Progenitor cell of endocrine pancreas (in vitro differentiated cells): Measurements from ENCODE around the gene NOM1. TPM values are rescaled to one million over a fixed set of nuclear protein-coding genes. Genes with fewer than 3 reads are reported as not detected.
"Not testable (repeated sequence)": the region's sequence is repeated elsewhere in the genome, so short reads cannot be mapped to it uniquely, and the experiment has no call there.

ENCODE experiments used
- DNase-seq: peaks from one replicate; pipeline ENCODE4 v3.0.0; 2021; ENCODE audit warnings: low spot score; ENCODE audit not compliant: unreplicated experiment
- H3K27ac Mint-ChIP-seq: 2 replicates; pipeline ENCODE4 v1.8.0; 2021; ENCODE audit warnings: mild to moderate bottlenecking, moderate library complexity, mixed read lengths
- H3K27me3 Mint-ChIP-seq: 2 replicates; pipeline ENCODE4 v1.8.0; 2021; ENCODE audit warnings: mixed read lengths
- H3K36me3 Mint-ChIP-seq: 2 replicates; pipeline ENCODE4 v1.8.0; 2022; ENCODE audit warnings: mixed read lengths; ENCODE audit not compliant: insufficient read depth
- H3K4me1 Mint-ChIP-seq: 2 replicates; pipeline ENCODE4 v1.8.0; 2021; ENCODE audit warnings: low read depth, mixed read lengths
- H3K4me3 Mint-ChIP-seq: 2 replicates; pipeline ENCODE4 v1.8.0; 2021; ENCODE audit warnings: low read depth, mild to moderate bottlenecking, moderate library complexity, mixed read lengths
- H3K9me3 Mint-ChIP-seq: 2 replicates; pipeline ENCODE4 v1.8.0; 2021; ENCODE audit warnings: low read depth, mixed read lengths
- CTCF ChIP-seq: fragments of 200-600 bp; sonication (generic); IDR thresholded peaks from one replicate; pipeline ENCODE4 v1.5.0; 2021; ENCODE audit warnings: antibody characterized with exemption, mild to moderate bottlenecking; ENCODE audit not compliant: unreplicated experiment
- total RNA-seq: library from RNA; stranded (reverse); gene quantifications from 2 replicates; pipeline ENCODE4 v1.2.1, GENCODE V29; 2021

NOM1 gene
- total RNA-seq, 1 donor from 2014 or later: 33.6 TPM

DNA sequence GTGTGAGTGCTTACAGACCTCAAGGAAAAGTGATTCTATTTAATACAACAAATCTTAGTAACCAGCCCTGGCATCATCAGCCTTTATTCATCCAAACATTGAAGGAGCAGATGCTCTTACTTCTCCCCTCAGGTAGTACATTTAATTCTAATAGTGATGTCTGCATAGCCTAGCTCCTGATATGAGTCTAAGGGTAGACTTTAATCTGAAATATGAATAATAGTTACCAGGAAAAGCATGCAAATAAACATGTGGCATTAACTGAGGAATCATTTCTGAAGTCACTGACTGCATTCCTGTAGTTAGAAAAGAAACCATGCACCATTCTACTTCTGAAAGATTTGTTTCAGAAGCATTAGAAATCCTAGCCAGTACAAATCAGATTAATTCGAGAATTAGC is 30.9 kb upstream of the NOM1 start:
- Mint-ChIP-seq H3K4me3 (no peak overlapping the region), H3K4me1 (peaks cover 23% of the 10 kb centered on the region), H3K27me3 (no peaks in the 10 kb centered on the region)

DNA sequence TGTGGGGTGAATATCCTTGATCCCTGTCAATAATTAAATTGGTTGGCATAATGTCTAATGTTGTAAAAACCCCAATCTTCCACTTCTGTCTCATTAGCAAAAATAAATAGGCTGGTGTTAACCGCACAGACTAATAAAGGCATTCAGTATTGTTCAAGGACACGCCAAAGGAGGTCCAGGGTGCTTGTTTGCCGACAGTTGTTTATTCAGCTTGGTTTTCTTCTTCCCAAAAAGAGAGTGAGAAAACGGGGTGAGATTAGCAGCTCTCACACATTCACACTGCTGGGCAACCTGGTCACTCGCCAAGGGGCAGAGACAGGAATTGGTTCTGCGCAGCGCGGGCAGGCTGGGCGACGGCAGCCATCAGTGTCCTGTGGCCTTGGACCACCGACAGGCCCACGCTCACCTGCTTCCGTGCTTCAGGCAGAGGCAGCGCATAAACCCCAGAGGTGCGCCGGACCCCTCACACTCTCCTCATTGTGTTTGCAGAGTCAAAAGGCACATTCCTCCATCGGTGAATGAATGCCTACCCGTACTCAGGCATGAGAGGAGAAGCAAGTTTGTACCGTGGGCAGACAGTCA is 30.3 kb upstream of the NOM1 start:
- peaks cover 23% of the 10 kb centered on the region for H3K4me1 Mint-ChIP-seq
- peak overlapping the region; percentile 21 for H3K27ac Mint-ChIP-seq
- H3K4me3 Mint-ChIP-seq: no peak overlapping the region
- peaks cover 2% of the 10 kb centered on the region for H3K36me3 Mint-ChIP-seq
- no peaks in the 10 kb centered on the region for H3K27me3 Mint-ChIP-seq
- no peak for TF ChIP-seq CTCF
- H3K9me3 Mint-ChIP-seq: peaks cover 5% of the 10 kb centered on the region
- no peak for DNase-seq

More for the DNA sequence above, 30.9 kb upstream of the NOM1 start:
- no peak for TF ChIP-seq CTCF
- Mint-ChIP-seq H3K9me3 (peaks cover 8% of the 10 kb centered on the region), H3K36me3 (peaks cover 2% of the 10 kb centered on the region), H3K27ac (no peak overlapping the region)
- no peak for DNase-seq

DNA sequence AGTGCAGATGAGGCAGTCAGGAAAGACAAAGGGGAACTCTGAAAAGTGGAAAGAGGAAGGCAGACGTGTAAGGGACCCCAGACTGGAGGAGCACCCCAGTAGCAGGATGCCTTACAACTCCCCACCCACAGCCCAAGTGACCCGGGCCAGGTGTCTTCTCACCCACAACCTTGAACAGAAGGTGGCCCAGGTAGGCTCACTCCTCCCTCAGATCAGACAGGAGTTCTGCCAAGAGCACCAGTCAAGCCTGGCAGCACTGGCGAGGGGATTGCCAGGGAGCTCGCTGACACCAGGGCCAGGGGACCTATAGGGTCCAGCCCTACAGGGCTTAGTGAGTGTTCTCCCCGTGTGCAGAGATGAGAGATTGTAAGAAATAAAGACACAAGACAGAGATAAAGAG is 29.4 kb upstream of the NOM1 start:
- Mint-ChIP-seq H3K4me1 (peaks cover 23% of the 10 kb centered on the region), H3K4me3 (no peak overlapping the region), H3K27ac (no peak overlapping the region), H3K27me3 (no peaks in the 10 kb centered on the region), H3K36me3 (peaks cover 2% of the 10 kb centered on the region), H3K9me3 (peaks cover 5% of the 10 kb centered on the region)
- DNase-seq: no peak
- TF ChIP-seq CTCF: no peak

- not testable (repeated sequence) for H3K36me3 Mint-ChIP-seq, H3K27ac Mint-ChIP-seq, H3K4me3 Mint-ChIP-seq, H3K27me3 Mint-ChIP-seq, DNase-seq, H3K9me3 Mint-ChIP-seq
- H3K4me1 Mint-ChIP-seq: peaks cover 26% of the 10 kb centered on the region
These were observed 28.8 kb upstream of the NOM1 start for GRCh38 chr7:156920487-156921373.

DNA sequence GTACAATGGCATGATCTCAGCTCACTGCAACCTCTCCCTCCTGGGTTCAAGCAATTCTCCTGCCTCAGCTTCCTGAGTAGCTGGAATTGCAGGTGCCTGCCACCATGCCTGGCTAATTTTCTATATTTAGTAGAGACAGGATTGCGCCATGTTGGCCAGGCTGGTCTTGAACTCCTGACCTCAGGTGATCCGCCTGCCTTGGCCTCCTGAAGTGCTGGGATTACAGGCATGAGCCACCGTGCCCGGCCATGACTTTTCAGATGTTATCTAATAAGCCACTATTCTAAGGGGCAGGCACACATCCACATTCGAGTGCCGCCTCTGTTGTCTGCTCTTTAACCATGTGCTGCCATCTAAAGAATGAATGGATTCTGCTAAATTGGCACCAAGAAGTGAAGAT is 27.2 kb upstream of the NOM1 start:
- not testable (repeated sequence) for H3K9me3 Mint-ChIP-seq, H3K36me3 Mint-ChIP-seq, H3K4me3 Mint-ChIP-seq, H3K27me3 Mint-ChIP-seq, DNase-seq, H3K27ac Mint-ChIP-seq
- H3K4me1 Mint-ChIP-seq: peaks cover 26% of the 10 kb centered on the region

GRCh38 chr7:156925821-156926220 is 23.7 kb upstream of the NOM1 start:
- not testable (repeated sequence) for H3K4me1 Mint-ChIP-seq

More at GRCh38 chr7:156925821-156926220, 23.7 kb upstream of the NOM1 start:
- not testable (repeated sequence) for H3K27ac Mint-ChIP-seq, H3K9me3 Mint-ChIP-seq, DNase-seq, H3K36me3 Mint-ChIP-seq, H3K4me3 Mint-ChIP-seq, H3K27me3 Mint-ChIP-seq
